Smooth muscle cell (in vitro differentiated cells): ENCODE measurements around the gene CTXN2. TPM values are rescaled to one million over a fixed set of nuclear protein-coding genes. Genes with fewer than 3 reads are reported as not detected.

Experiments used
- DNase-seq: peaks from one replicate; lab custom pipeline; 2025; ENCODE audit not compliant: unreplicated experiment; lab: John Stamatoyannopoulos, UW
- H2AFZ ChIP-seq: fragments of 200-600 bp; sonication (generic); 2 replicates; pipeline ENCODE4 v1.6.0; 2016; ENCODE audit warnings: antibody characterized with exemption, low read depth, mild to moderate bottlenecking
- H3F3A ChIP-seq: fragments of 200-600 bp; sonication (generic); 2 replicates; pipeline ENCODE4 v1.6.0; 2017; ENCODE audit warnings: antibody characterized with exemption, low read depth
- H3K27ac ChIP-seq: fragments of 200-600 bp; sonication (generic); 2 replicates; pipeline ENCODE4 v1.5.1; 2016; ENCODE audit warnings: low read depth, mild to moderate bottlenecking
- H3K27me3 ChIP-seq: fragments of 200-600 bp; sonication (generic); 2 replicates; pipeline ENCODE4 v1.6.1; 2016; ENCODE audit warnings: low read depth, mild to moderate bottlenecking
- H3K36me3 ChIP-seq: fragments of 200-600 bp; sonication (generic); 2 replicates; pipeline ENCODE4 v1.5.1; 2016; ENCODE audit warnings: low read depth
- H3K4me1 ChIP-seq: fragments of 200-600 bp; sonication (generic); 2 replicates; pipeline ENCODE4 v1.5.1; 2016; ENCODE audit warnings: low read depth
- H3K4me2 ChIP-seq: fragments of 200-600 bp; sonication (generic); 2 replicates; pipeline ENCODE4 v1.6.0; 2016; ENCODE audit warnings: mild to moderate bottlenecking
- H3K4me3 ChIP-seq: fragments of 200-600 bp; sonication (generic); 2 replicates; pipeline ENCODE4 v1.5.1; 2016; ENCODE audit warnings: mild to moderate bottlenecking
- H3K79me2 ChIP-seq: fragments of 200-600 bp; sonication (generic); 2 replicates; pipeline ENCODE4 v1.6.0; 2016; ENCODE audit warnings: low read depth, mild to moderate bottlenecking
- H3K9ac ChIP-seq: fragments of 200-600 bp; sonication (generic); 2 replicates; pipeline ENCODE4 v1.6.0; 2016; ENCODE audit warnings: low read depth
- H3K9me3 ChIP-seq: fragments of 200-600 bp; sonication (generic); replicated peaks from 2 replicates; pipeline ENCODE4 v1.5.1; 2016; ENCODE audit warnings: low read depth
- H4K20me1 ChIP-seq: fragments of 200-600 bp; sonication (generic); 2 replicates; pipeline ENCODE4 v1.6.0; 2016; ENCODE audit warnings: low read depth
- WGBS: methylation state at CpG from one replicate; pipeline ENCODE4 v1.1.7; 2016; ENCODE audit warnings: low lambda C conversion rate; 5-methylcytosine and 5-hydroxymethylcytosine counted together
- polyA plus RNA-seq: library from polyadenylated mRNA; unstranded; fragments of >200 nt; fragmentation: Nextera tagmentation; extraction: Ambion mirVana; gene quantifications from 2 replicates; pipeline ENCODE4 v1.2.1, GENCODE V29; 2016
- total RNA-seq: library from RNA; depleted of rRNA; stranded (reverse); fragments of >200 nt; gene quantifications from 2 replicates; pipeline ENCODE4 v1.2.3, GENCODE V29; 2014
- TF ChIP-seq, protein P1 (sequence below): fragments of 200-600 bp; sonication (generic); IDR thresholded peaks from 2 replicates; pipeline ENCODE4 v1.5.1; 2017; ENCODE audit warnings: borderline replicate concordance, mild to moderate bottlenecking, antibody characterized with exemption; ENCODE audit not compliant: insufficient read depth, poor library complexity, severe bottlenecking

The CTXN2 gene
- total RNA-seq (not detected in 2 replicates), polyA plus RNA-seq (not detected in 2 replicates)

GRCh38 chr15:48191574-48192225, at the start of gene CTXN2:
Gene CTXN2 (plus strand): TSS chr15:48191665. CDS start chr15:48201301, 9,636 bp downstream.
- no peak within 1 kb of the TSS for H3K27ac ChIP-seq
- WGBS = 22% methylated on average over 31 of the region's 31 CpGs
- no peak within 1 kb of the TSS for H2AFZ ChIP-seq
- no peak for DNase-seq
- H3K9me3 ChIP-seq = no peaks in the 10 kb centered on the region
- no peaks in the 10 kb centered on the region for H3K36me3 ChIP-seq
- no peaks in the 10 kb centered on the region for H4K20me1 ChIP-seq
- peak within 1 kb of the TSS; percentile 81 for H3K4me2 ChIP-seq
- no peaks in the 10 kb centered on the region for H3K79me2 ChIP-seq
- peak within 1 kb of the TSS; percentile 37 for H3K4me3 ChIP-seq
- no peak within 1 kb of the TSS for H3K9ac ChIP-seq
- TF ChIP-seq, protein P1, sequence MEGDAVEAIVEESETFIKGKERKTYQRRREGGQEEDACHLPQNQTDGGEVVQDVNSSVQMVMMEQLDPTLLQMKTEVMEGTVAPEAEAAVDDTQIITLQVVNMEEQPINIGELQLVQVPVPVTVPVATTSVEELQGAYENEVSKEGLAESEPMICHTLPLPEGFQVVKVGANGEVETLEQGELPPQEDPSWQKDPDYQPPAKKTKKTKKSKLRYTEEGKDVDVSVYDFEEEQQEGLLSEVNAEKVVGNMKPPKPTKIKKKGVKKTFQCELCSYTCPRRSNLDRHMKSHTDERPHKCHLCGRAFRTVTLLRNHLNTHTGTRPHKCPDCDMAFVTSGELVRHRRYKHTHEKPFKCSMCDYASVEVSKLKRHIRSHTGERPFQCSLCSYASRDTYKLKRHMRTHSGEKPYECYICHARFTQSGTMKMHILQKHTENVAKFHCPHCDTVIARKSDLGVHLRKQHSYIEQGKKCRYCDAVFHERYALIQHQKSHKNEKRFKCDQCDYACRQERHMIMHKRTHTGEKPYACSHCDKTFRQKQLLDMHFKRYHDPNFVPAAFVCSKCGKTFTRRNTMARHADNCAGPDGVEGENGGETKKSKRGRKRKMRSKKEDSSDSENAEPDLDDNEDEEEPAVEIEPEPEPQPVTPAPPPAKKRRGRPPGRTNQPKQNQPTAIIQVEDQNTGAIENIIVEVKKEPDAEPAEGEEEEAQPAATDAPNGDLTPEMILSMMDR = no peak
- H3K4me1 ChIP-seq = no peaks in the 10 kb centered on the region
- H3F3A ChIP-seq = no peaks in the 10 kb centered on the region
- peaks cover 43% of the 10 kb centered on the region for H3K27me3 ChIP-seq

GRCh38 chr15:48143856-48144255, 47.6 kb upstream of the CTXN2 start:
- DNase-seq = no peak
- no peaks in the 10 kb centered on the region for H4K20me1 ChIP-seq
- H3K9ac ChIP-seq = no peak overlapping the region
- TF ChIP-seq, protein P1 = no peak
- no peak overlapping the region for H2AFZ ChIP-seq
- no peaks in the 10 kb centered on the region for H3K36me3 ChIP-seq
- no peaks in the 10 kb centered on the region for H3K9me3 ChIP-seq
- no peaks in the 10 kb centered on the region for H3K27me3 ChIP-seq
- H3K27ac ChIP-seq = no peak overlapping the region
- no peaks in the 10 kb centered on the region for H3K79me2 ChIP-seq
- H3K4me3 ChIP-seq = no peak overlapping the region
- no peak overlapping the region for H3K4me2 ChIP-seq
- H3F3A ChIP-seq = no peaks in the 10 kb centered on the region
- 96% methylated on average over 1 of the region's 1 CpG for WGBS
- H3K4me1 ChIP-seq = peaks cover 10% of the 10 kb centered on the region

DNA sequence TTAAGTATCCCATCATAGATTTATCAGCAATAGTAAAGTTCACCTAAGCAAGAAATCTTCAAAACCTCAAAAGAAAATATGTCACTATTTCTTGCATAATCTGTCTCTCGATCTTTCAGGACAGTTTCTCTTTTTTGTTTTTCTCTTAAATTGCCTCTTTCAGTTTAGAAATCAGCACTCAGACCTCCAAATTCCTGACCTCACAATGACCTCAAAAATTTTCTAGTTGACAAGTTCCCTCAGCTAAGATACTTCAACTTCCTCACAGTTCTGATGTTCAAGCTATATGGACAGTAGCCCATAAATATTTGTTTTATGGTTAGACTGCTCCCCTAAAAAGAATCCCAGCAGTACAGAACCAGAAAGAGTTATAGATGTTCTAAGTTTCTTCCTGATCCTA, 46.6 kb upstream of the CTXN2 start:
- no peak overlapping the region for H3K4me3 ChIP-seq
- H2AFZ ChIP-seq = no peak overlapping the region
- TF ChIP-seq, protein P1 = no peak
- no peaks in the 10 kb centered on the region for H3K27me3 ChIP-seq
- H3K79me2 ChIP-seq = no peaks in the 10 kb centered on the region
- H3K9me3 ChIP-seq = no peaks in the 10 kb centered on the region
- DNase-seq = no peak
- no peaks in the 10 kb centered on the region for H3K36me3 ChIP-seq
- WGBS = 90% methylated on average over 1 of the region's 1 CpG
- H3K4me2 ChIP-seq = no peak overlapping the region
- H3K9ac ChIP-seq = no peak overlapping the region
- H3F3A ChIP-seq = no peaks in the 10 kb centered on the region
- peaks cover 10% of the 10 kb centered on the region for H3K4me1 ChIP-seq
- H4K20me1 ChIP-seq = no peaks in the 10 kb centered on the region
- H3K27ac ChIP-seq = no peak overlapping the region

- Histone ChIP-seq H3K27me3 (no peaks in the 10 kb centered on the region), H3K9ac (no peak overlapping the region), H3K27ac (no peak overlapping the region), H3K4me1 (peaks cover 10% of the 10 kb centered on the region), H3K36me3 (no peaks in the 10 kb centered on the region), H4K20me1 (no peaks in the 10 kb centered on the region), H3K4me3 (no peak overlapping the region), H3K9me3 (no peaks in the 10 kb centered on the region), H2AFZ (no peak overlapping the region), H3F3A (no peaks in the 10 kb centered on the region), H3K79me2 (no peaks in the 10 kb centered on the region), H3K4me2 (no peak overlapping the region)
- TF ChIP-seq, protein P1 = no peak
- DNase-seq = no peak
These were observed 45.5 kb upstream of the CTXN2 start for GRCh38 chr15:48145923-48146322.
